ENCODE measurements around the gene TTC23L.

GRCh38 chr5:34834794-34835089 lies 4.2 kb upstream of the TTC23L start:
- no peak for TF ChIP-seq CTCF (IDR thresholded peaks at IDR 0.05)
- no peak for TF ChIP-seq POLR2A (IDR thresholded peaks at IDR 0.05)
